ENCODE data around the gene TMCC1.
"Not testable (repeated sequence)": the region's sequence is repeated elsewhere in the genome, so short reads cannot be mapped to it uniquely, and the experiment has no call there.

GRCh38 chr3:129831942-129832341 lies 61.6 kb downstream of the TMCC1 start:
- not testable (repeated sequence) for TF ChIP-seq EP300, CTCF (IDR thresholded peaks at IDR 0.05)
